Measurements from ENCODE around the gene THBS2. TPM values are rescaled to one million over a fixed set of nuclear protein-coding genes. Genes with fewer than 3 reads are reported as not detected.

Gene THBS2
- total and polyA plus RNA-seq, 8 donors, result 4.8 to 126 (median 6.9) TPM

DNA sequence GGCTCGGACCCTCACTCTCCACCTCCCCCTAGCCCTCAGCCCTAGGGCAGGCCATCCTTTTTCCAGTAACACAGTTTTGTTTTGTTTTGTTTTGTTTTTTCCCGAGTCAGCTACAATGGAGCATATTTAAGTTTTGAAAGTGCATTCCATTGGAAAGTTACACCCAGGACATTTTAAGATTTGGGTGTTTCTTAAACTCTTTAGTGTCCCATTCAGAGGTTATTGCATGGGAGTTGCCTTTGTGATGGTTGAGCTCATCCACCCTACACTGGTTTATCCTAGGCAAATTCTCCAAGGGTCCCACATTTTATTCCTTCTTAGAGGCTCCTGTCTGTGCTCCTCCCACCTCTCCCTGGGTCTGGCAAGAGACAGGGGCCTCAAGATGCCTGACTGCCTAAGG lies 58.9 kb downstream of the THBS2 start:
- Histone ChIP-seq H3K4me3 (no peak overlapping the region), H3K27ac (peak overlapping the region in 1 of 2 donors; percentile 13), H3K27me3 (no peaks in the 10 kb centered on the region), H3K4me1 (no peaks in the 10 kb centered on the region), H3K9me3 (no peaks in the 10 kb centered on the region), H3K36me3 (no peaks in the 10 kb centered on the region)
- intact Hi-C loops (cut with DNase I), result no loop called here
- ATAC-seq (no peak), DNase-seq (no peak)
- TF ChIP-seq, protein P1, sequence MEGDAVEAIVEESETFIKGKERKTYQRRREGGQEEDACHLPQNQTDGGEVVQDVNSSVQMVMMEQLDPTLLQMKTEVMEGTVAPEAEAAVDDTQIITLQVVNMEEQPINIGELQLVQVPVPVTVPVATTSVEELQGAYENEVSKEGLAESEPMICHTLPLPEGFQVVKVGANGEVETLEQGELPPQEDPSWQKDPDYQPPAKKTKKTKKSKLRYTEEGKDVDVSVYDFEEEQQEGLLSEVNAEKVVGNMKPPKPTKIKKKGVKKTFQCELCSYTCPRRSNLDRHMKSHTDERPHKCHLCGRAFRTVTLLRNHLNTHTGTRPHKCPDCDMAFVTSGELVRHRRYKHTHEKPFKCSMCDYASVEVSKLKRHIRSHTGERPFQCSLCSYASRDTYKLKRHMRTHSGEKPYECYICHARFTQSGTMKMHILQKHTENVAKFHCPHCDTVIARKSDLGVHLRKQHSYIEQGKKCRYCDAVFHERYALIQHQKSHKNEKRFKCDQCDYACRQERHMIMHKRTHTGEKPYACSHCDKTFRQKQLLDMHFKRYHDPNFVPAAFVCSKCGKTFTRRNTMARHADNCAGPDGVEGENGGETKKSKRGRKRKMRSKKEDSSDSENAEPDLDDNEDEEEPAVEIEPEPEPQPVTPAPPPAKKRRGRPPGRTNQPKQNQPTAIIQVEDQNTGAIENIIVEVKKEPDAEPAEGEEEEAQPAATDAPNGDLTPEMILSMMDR (IDR thresholded peaks at IDR 0.05), result no peak

DNA sequence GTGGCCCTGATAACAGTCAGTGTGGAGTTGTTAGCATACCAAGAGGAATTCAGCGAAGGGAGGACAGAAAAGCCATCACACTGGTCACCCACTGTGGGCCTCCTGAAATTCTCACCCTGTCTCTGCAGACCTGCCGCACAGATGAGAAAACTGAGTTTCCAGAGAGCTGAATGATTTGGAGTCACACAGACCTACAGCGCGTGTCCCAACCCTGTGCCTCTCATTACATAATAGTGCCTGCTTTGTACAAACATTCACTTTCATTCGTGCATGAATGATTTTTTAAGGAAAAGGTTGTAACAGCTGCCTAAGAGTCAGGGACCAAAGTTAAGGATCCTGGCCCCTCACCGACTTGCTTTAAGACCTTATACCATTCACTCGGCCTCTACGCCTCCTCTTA lies 62.7 kb downstream of the THBS2 start:
- peak overlapping the region in 1 of 2 donors; percentile 79 for H3K27ac ChIP-seq
- ATAC-seq (no peak), DNase-seq (no peak)
- H3K4me3 ChIP-seq, result no peak overlapping the region
- H3K4me1 ChIP-seq, result no peaks in the 10 kb centered on the region
- no peaks in the 10 kb centered on the region for H3K36me3 ChIP-seq
- intact Hi-C loops (cut with DNase I), result no loop called here
- H3K27me3 ChIP-seq, result no peaks in the 10 kb centered on the region
- no peaks in the 10 kb centered on the region for H3K9me3 ChIP-seq
- TF ChIP-seq, protein P1 (IDR thresholded peaks at IDR 0.05), result no peak

DNA sequence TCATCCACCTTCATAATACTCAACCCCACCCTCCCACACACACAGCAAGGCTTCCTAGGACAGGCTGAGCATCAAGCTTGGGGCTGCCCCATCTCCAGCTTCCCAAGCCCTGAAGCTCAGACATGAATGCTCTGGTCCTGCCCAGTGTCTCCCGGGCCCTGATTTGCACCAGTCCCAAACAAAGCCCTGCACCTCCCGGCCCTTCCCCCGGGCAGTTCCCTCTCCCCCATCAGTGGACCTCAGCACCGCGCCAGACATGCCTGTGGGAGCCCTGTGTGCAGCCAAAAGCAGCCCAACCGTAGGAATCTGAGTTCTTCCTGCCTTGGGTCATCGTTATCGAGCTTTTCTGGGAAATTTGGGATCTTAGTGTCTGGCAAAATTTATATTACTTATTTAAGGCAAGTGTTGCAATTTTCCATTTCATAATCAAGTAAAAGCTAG lies 63.5 kb downstream of the THBS2 start:
- intact Hi-C loops (cut with DNase I), result no loop called here
- H3K27me3 ChIP-seq, result no peaks in the 10 kb centered on the region
- peak in 3 of 4 donors; percentile 58 to 80 (median 74) for DNase-seq
- H3K9me3 ChIP-seq, result no peaks in the 10 kb centered on the region
- TF ChIP-seq, protein P1 (IDR thresholded peaks at IDR 0.05), result no peak
- peak overlapping the region in 1 of 2 donors; percentile 79 for H3K27ac ChIP-seq
- ATAC-seq, result peak; percentile 87
- H3K36me3 ChIP-seq, result no peaks in the 10 kb centered on the region
- H3K4me3 ChIP-seq, result no peak overlapping the region
- H3K4me1 ChIP-seq, result no peaks in the 10 kb centered on the region

DNA sequence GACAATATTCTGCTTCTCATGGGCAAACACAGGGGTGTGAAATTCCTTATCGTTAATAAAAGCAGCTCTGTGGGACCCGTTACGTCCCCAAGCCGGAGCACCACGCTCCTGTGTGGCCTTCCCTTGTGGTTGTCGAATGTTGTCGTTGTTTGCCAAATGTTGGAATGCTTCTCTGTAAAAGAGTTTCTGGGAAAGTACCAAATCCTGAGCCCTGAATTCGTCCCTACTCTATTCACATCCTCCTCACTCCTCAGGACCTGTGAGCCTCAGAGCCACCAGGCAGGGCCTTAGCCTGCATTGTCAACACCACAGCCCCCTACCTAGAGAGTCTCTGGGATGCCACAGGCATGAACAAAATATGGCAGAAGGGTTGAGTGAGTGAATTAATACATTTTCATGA lies 64.0 kb downstream of the THBS2 start:
- ATAC-seq (no peak), DNase-seq (no peak)
- TF ChIP-seq, protein P1 (IDR thresholded peaks at IDR 0.05), result no peak
- Histone ChIP-seq H3K4me1 (no peaks in the 10 kb centered on the region), H3K27me3 (no peaks in the 10 kb centered on the region), H3K27ac (peak overlapping the region in 1 of 2 donors; percentile 79), H3K36me3 (no peaks in the 10 kb centered on the region), H3K4me3 (no peak overlapping the region), H3K9me3 (no peaks in the 10 kb centered on the region)
- intact Hi-C loops (cut with DNase I), result no loop called here

DNA sequence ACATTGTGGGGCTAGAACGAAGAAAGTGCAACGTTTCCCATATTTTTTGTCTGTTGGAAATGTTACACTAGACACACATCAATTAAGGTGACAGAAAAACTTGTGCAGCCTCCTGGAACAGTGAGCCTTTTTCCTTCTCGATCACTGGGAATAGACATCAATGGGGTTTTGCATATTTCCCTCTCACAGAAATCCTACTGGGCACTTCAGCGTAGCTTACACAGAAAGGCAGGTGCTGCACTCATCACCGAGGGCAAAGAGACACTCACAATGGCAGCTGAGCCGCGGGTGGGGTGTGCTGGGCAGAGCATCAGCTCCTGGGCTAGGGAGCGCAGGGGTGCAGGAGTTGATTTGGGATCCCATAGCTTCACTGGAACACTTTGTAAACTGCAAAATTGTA lies 64.5 kb downstream of the THBS2 start:
- H3K27me3 ChIP-seq, result no peaks in the 10 kb centered on the region
- peak in 1 of 4 donors; percentile 38 for DNase-seq
- ATAC-seq, result no peak
- intact Hi-C loops (cut with DNase I), result no loop called here
- H3K4me1 ChIP-seq, result no peaks in the 10 kb centered on the region
- no peaks in the 10 kb centered on the region for H3K9me3 ChIP-seq
- H3K36me3 ChIP-seq, result no peaks in the 10 kb centered on the region
- TF ChIP-seq, protein P1 (IDR thresholded peaks at IDR 0.05), result no peak
- no peak overlapping the region for H3K4me3 ChIP-seq
- peak overlapping the region in 1 of 2 donors; percentile 79 for H3K27ac ChIP-seq

Data from left lung (tissue), 10 donors.